ENCODE results near the gene CRACR2B.

Gene CRACR2B

GRCh38 chr11:827897-828192, at the start of gene CRACR2B:
CRACR2B (plus strand) TSS chr11:827919; CDS start chr11:828608, 689 bp downstream.
- DNase-seq, result no peak

GRCh38 chr11:778976-779954, 48.5 kb upstream of the CRACR2B start:
- DNase-seq, result no peak

GRCh38 chr11:779955-780532, 47.7 kb upstream of the CRACR2B start:
- no peak for DNase-seq

DNA sequence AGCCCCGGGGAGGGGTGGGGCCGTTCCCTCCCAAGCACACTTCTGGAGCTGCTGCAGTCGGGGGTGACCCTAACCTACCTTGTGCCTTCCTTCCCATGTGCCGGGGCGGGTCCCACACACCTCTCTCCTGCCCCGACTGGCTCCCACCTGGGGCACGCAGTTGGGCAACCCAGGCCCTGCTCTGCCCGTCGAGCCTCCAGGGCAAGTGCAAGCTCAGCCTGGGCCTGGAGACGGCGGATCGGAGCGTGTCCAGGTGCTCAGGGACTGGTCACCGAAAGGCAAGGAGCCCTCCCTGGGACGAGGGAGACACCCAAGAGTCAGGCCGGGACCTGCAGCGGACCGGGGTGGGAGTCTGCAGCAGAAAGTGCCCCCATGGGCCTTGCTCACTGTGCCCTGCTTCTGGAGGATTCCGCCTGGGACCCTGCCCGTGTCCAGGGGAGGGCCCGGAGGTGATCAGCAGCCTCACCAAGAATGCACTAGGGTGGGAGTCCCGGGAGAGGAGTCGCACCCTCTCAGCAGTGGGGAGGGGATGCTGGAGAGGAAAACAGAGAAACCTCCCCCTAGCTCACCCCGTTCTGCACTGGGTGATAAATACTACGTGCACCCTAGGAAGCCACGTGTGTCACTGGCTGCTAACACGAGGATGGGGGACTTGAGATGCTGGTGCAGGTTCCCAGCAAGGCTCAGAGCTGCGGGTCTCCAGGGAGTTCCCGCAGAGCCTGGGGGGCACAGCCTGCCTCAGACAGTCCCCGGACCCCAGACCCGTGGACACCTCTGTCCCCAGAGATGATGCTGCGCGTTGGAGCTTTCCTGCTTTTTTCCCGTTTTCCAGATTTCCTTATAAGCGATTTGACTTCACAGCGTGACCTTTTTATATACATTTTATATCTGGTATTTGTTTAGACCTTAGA, 45.2 kb upstream of the CRACR2B start:
- DNase-seq, result no peak

DNA sequence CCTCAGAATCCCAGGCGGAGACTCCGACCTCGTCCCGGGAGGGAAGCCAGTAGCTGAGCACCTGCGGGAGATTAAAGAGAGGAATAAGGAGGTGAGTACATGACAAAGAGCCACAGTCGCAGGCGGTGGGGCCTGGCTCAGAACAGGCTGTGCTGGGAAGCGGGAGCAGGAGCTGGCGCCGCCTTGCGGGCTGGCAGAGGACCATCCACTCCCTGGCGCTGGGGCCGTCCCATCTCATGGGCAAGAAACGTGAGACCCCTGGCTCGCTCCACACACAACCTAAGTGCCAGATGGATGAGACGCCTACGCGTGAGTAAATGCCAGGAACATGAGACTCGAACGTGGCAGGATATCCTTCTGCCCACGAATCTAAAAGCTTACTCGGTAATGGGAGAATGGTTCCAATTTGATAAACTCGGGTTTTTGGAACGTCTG, 44.1 kb upstream of the CRACR2B start:
- DNase-seq, result peak; percentile 66 to 76

DNA sequence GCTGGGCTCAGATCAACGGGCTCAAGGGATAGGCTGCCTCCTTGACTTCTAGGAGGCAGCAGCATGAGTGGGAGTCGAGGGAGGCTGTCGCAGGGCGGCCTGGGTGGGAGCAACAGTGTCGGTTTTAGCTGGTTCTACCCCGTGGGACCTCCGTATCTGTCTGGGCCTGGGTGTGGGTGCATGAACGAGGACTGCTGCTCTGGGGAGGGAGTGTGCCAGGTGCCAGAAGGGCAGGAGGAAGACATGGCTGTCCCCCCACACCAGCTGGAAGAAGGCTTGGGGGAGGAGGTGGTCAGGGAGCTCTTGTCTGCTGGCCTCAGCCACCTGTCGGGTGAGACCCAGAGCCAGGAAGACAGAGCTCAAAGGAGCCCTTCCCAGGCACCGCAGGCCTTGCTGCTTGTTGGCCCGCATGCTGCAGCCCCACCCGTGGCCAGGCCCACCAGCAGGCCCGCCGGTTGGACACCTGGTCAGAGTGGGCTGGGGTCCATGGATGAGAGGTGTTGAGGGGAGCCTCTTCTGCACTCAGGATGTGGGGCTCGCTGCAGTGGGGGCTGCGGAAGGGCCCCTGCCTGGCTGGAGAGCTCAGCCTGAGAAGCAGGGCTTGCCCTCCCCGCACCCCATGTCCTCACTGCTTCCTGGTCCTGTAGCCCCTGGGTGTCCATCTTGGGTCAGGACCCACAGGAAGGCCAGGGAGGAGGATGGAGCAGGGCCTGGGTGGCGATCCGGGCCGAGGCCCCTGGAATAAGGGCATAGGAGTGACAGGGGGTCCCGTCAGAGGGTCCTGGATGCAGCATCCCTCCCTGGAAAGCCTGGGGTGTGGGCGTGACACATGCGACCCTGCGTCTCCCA, 41.3 kb upstream of the CRACR2B start:
- no peak for DNase-seq

GRCh38 chr11:787084-787675, 40.5 kb upstream of the CRACR2B start:
- DNase-seq, result no peak

DNA sequence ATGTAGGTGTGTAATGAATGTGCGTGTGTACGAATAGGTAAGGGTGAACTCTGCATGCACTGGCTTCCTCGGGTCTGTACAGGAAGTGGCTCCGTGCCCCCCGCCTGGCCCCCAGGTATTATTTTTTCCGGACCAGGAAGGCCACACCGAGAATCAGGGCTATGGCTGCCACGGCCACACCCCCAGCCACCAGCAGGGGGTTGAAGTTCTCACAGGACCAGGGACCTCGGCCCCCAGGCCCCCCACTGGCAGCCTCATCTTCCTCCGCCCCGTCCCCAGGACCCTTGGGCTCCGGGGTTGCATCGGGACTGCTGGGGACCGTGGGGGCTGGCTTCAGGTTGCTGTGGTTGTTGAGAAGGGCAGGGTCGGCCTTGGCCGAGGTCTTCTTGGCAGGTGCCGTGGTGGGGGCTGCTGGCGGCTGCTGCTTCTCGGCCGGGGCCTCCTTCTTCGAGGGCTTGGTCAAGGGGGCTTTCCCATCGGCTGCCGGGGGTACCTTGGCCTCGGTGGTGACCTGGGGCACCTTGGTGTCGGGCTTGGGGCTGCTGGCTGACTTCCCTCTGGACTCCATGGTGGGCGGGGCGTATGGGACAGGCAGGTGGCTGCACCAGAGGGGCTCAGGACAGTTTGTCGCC, 39.6 kb upstream of the CRACR2B start:
- DNase-seq, result no peak

DNA sequence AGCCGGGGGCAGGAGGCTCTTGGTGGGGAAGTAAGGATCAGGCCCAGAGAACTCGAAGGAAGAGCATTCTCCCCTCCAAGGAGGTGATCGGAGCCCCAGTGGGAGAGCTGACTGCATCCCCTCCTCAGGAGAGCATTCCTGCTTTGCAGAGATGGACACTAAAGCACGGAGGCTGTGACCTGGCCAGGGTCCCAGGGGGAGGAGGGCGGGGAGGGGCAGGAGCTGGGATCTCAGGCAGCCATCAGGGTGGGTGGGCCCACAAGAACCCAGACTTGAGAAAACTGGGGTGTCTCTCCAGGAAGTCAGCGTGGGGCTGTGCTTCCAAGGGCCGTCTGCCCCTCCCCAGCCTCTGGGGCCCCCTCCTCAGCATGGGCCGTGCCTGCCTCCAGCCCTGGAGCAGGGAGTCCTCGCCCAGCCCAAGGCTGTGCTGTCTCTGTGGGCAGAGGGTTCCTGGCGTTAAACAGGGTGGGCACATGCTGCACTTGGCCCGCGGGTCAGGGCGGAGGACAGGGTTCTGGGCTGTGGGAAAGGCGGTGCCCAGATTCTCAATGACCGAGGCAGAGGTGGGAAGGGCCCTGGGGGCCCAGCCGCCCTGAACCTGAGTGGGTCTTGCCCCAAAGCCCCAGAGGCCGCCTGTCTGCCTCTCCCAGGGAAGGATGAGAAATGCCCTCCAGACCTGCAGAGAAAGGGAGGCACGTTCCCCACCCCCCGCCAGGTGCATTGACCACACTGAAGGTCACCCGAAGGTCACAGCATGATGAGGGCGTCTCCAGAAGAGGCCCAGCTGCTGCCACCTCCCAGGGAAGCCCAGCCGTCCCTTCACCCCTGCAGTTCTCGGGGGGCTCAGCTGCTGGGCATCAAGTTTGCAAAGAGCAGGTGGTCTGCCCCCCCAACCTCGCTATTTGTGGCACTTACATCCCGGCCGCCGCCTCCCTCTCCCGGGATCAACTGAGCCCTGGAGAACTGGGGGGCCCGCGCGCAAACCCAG, 38.5 kb upstream of the CRACR2B start:
- DNase-seq, result no peak

- DNase-seq, result peak; percentile 16 to 65
These were observed 37.8 kb upstream of the CRACR2B start, which contains the start of gene CEND1 for GRCh38 chr11:789943-790342. CEND1 (minus strand) TSS chr11:790090; CDS start chr11:788576, 1,514 bp downstream.

DNA sequence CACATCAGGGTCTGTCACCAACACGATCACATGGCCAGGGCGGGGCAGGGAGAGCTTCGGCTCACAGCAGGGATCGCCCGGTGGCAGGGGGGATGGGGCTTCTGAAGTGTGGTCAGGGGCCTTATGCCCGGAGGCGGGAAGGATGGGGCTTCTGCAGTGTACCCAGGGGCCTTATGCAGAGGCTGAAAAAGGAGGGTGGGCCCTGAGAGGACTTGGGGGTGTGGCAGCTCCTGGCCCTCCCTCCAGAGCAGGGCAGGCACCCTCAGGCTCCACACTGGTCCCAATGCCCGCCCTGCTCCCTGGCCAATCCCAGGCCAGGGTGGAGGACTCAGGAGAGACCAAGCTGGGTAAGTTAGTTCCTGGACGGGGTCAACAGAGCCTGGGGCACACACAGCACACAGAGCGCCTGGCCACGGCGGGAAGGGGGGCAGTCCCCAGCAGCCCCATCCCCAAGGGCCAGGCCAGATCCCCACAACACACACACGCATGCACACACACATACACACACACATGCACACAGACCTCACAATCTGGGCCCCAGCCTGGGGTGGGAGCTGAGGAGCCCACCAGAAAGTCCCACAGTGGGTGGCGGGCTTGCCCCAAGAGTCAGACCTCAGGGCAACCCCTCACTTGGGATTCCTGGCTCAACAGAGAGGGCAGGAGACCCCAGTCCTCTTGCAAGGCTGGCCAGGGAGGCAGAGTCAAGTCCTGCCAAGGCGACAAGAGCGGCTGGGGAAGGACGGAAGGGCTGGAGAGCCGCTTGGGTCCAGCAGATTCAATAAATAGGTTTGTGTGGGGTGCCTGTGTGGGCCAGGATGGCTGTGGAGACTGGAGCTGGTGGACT, 36.8 kb upstream of the CRACR2B start:
- DNase-seq, result no peak

DNA sequence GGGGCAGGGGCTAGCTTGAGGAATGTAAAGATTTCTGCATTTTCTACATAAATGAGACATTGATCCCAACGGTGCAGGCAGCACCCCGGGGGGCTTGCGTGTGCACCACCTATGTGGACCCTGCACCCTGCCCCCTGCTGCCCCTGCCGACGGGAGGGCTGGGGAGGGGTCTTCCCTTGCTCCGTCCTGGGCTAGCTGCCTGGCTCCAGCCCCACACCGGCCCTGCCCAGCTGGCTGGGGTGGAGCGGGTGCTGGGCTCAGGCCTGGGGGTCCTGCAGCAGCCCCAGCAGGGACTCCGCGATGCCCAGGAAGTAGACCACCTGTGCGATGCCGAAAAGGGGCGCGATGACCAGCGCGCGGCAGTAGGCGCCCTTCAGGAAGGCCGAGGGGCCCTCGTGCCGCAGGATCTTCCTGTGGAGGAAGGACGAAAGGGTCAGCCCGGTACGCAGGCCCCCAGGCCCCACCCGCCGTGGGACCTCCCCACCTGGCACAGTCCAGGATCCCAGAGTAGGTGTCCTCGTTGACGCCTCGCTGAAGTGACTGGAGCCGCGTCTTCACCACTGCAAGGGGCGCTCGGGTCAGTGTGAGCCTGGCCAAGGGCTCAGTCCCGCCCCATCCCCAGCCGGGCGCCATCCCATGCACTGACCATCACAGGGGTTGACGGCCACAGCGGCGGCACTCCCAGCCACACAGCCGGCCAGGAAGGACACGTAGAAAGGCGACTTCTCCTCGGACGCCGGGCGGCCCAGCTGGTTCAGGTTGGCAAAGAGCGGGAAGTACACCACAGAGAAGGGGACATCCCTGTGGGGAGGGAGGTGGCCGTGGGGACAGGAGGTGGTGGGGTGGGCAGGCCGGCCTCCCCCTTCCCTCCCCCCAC, 35.8 kb upstream of the CRACR2B start:
- no peak for DNase-seq

DNA sequence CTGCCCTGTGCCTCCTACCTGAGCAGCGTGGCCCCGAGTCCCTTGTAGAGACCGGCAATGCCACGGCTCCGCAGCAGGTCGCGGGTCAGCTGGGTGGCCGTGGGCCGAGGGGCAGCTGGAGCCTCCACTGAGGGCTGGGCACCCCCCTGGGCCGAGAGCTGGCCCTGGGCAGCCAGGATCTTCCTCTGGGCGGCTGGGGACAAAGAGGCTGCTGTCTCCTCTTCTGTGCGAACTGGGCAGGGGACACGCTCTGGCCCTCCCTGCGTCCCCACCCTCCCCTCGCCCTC, 35.2 kb upstream of the CRACR2B start:
- DNase-seq, result no peak

DNA sequence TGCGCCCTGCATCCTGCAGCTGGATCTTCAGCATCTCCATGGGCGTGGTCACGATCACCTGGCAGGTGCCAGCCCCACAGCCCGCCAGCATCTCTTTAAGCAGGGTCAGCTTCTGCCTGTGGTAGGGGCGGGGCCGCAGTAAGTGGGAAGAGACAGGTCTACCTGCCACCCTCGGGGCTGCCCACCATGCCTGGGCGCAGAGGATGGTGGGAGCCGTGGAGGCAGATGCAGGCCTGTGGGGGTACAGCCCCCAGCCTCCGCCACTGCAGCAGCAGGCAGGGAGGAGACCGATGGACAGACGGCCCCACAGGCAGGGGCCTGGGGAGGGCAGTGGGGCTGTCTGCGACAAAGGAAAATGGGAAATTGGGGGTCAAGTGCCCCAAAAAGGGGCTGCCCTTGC, 34.8 kb upstream of the CRACR2B start:
- DNase-seq, result no peak

GRCh38 chr11:793556-793955, 34.2 kb upstream of the CRACR2B start:
- DNase-seq, result no peak

DNA sequence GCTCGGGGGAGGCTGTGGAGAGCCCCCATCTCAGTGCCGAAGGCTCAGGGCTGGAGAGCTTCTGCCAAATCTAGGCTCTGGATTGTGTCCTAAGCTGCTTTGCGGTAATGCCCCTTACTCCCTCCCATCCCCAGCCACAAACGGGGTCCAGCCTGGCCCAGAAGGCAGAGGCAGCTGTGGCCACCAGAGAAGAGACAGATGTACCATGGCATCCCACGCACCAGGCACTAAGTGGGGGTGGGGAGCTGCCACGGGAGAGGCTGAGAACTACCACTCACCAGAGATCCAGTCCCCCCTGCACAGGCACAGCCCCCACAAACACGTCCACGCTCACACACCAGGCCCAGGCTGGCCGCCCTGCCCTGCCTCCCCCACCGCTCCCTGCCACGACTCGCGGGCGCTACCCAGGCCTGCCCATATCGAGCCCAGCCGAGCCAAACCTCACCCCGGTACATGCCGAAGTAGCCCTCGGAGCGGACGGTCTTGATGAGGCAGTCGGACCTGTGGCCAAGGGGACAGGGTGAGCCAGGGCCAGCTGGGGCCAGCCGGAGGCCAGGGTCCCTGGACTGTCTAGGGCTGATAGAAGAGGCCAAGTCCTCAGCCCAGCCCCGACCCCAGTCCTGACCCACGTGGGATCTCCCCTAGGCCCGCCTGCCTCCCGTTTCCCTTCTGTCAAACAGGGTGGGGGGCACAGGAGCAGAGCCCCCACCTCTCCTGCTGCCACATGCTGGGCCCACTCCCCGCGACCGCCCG, 33.5 kb upstream of the CRACR2B start:
- no peak for DNase-seq

Measured in hippocampal formation (tissue), 2 donors.